GM21576 (cell line): ENCODE measurements around the gene BRD7.
A peak's percentile ranks its signal among the peaks of the same experiment; 100 is the strongest.
"Not testable (repeated sequence)": the region's sequence is repeated elsewhere in the genome, so short reads cannot be mapped to it uniquely, and the experiment has no call there.

Experiments
- ATAC-seq: cut with Tn5 transposase; IDR thresholded peaks from one replicate; pipeline ENCODE4 v1.9.1; 2021; ENCODE audit warnings: mild to moderate bottlenecking, moderate library complexity; ENCODE audit not compliant: unreplicated experiment

Gene BRD7

DNA sequence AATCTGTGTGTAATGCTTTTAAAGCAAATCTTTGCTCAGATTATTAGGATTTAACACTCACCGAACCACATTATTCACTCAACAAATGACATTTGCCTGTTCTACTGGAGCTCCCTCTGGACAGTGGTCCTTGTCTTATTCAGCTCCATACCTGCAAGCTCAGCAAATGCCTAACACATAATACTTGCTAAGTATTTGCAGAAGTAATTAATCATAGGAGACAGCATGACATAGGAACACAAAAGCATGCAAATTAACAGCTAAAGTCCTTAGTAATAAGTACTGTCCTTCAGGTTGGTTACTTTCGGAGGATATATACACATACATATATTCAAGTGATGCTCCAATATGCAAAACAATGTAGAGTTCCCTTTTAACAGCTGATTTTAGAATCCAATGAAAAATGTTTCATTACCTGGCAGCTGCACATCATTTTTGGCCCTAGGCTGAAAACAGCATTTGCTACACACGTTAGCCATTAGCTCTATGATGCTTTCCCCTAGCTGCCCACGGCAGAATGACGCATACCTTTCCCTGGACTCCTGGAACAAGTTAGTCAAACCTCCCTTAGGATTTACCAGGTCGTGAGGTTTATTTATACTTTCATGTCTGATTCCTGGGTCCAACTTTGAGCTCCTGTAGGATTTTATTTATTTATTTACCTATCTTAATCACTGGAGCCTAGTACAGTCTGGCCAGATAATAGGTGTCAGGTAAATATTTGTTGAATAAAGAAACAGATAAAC is 8.6 kb downstream of the BRD7 start:
- no peak for ATAC-seq

DNA sequence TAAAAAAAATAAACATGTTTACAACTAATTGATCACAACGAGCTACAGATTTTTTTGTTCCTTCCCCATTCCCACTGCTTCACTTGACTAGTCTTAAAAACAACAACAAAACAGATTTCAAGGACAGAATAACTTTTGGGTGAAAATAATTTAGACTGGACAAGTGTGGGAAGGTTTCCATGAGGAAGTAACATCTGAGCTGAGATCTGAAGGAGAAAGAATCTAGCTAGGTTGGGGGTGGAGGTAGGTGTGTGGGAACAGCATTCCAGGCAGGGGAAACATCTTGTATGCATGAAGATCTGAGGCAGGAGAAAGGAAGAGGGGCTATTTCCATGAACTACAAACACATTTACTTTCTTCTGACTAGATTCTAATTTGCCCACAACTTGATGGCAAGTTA is 9.2 kb downstream of the BRD7 start:
- no peak for ATAC-seq

DNA sequence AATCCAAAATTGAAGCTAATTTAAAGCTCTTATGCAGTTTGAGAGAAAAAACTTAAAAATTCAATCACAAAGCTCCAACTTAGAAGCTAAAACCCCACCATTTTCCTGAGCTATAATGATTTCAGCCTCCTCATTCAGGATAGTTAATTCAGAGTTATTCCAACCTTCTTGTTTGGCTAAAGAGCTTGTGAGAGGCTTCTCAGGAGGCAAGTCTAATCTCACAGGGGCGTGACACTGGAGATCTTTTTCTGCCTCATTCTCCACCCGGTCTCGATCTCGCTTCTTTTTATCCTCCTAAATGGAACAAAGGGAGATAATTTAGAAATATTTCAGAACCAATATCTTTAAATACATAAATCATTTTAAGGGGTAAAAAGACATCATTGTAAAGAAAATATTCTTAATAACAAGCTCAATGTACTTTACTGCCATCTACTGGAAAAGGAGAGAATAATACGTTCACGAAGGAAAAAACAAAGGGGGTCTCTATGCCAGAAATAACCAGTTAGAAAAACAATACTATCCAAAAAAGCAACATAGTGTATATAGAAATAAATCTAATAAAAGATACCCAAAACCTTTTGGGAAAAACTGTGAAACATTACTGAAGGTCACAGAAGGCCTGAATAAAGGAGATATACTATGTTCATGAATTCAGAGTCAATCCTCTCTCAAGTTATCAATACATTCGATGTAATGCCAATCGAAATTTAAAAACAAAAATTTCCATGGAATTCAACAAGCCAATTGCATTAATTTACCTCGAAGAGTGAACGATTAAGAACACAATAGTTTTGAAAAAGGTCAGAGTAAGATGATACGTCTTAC is 13.9 kb downstream of the BRD7 start:
- ATAC-seq, result no peak

DNA sequence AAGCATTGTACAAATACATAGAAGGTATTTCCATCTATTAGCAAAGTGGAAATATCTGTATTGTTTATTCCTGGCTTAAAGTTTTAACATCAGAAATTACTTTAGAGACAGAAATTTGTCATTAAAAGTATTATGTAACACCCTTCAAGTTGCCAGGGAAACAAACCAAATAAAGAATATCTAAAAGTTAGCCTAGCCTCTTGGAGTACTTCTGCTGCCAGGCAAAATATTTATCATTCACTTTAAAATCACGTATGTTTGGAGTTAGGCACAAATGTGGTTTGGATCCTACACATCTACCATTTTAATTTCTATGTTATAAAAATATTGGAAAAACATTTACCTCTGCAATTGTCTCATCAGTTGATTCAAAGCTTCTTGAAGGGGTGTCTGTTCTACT is 14.7 kb downstream of the BRD7 start:
- ATAC-seq, result no peak

DNA sequence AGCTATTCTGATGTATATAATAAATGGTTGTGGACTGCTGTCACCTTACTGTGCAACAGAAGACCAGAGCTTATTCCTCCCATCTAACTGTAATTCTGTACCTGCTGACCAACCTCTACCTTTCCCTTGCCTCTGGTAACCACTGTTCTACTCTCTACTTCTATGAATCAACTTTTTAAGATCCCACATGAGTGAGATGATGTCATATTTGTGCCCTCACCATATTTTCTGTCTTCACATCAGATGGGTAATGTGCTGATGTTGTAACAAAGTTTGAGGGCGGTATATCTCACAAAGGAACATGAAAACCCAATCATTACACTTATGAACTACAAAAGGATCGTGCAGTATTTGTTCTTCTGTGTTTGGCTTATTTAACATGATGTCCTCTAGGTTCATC is 16.8 kb downstream of the BRD7 start:
- no peak for ATAC-seq

DNA sequence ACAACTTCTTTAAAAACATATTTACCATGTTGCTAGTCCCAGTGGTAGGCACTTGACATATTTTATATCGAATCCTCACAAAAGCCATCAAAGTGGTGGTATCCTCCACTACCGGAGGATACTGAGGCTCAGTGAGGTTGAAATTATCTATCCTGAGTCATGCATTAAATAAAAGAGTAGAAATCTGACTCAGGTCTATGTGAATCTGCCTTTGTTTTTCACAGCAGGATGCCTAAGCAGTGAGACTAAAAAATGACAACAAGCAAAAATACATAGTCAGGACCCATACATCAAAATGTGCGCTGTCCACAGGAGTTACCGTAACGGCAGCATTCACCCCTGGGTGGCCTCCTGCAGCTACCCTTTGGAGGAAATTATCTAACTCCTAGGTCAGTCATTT is 17.7 kb downstream of the BRD7 start:
- no peak for ATAC-seq

DNA sequence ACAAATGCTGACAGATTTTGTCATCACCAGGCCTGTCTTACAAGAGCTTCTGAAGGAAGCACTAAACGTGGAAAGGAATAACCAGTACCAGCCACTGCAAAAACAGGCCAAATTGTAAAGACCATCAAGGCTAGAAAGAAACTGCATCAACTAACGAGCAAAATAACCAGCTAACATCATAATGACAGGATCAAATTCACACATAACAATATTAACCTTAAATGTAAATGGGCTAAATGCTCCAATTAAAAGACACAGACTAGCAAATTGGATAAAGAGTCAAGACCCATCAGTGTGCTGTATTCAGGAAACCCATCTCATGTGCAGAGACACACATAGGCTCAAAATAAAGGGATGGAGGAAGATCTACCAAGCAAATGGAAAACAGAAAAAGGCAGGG is 23.6 kb downstream of the BRD7 start:
- not testable (repeated sequence) for ATAC-seq

DNA sequence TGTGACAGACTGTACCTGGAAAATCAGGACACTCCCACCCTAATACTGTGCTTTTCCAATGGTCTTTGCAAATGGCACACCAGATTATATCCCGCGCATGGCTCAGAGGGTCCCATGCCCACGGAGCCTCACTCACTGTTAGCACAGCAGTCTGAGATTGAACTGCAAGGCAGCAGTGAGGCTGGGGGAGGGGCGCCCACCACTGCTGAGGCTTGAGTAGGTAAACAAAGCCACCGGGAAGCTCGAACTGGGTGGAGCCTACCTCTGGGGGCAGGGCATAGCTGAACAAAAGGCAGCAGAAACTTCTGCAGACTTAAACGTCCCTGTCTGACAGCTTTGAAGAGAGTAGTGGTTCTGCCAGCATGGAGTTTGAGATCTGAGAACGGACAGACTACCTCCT is 25.2 kb downstream of the BRD7 start:
- not testable (repeated sequence) for ATAC-seq

DNA sequence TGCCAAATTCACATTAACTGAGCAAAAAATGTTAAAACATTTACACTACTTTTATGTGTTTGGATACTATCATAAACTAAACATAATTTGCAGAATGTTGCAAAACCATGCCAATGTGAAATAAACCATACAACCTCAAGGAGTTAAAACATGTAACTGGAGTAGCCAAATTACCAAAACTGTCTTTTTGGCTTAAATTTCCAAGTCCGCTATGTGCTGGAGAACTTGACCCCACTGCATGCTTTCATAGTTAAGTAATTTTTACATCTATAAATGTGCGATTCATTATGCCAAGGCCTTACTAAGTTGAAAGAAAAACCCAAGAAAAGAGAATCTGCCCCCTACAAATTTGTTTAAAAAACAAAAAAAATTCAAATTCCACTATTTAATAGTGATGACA is 28.2 kb downstream of the BRD7 start:
- ATAC-seq, result no peak

DNA sequence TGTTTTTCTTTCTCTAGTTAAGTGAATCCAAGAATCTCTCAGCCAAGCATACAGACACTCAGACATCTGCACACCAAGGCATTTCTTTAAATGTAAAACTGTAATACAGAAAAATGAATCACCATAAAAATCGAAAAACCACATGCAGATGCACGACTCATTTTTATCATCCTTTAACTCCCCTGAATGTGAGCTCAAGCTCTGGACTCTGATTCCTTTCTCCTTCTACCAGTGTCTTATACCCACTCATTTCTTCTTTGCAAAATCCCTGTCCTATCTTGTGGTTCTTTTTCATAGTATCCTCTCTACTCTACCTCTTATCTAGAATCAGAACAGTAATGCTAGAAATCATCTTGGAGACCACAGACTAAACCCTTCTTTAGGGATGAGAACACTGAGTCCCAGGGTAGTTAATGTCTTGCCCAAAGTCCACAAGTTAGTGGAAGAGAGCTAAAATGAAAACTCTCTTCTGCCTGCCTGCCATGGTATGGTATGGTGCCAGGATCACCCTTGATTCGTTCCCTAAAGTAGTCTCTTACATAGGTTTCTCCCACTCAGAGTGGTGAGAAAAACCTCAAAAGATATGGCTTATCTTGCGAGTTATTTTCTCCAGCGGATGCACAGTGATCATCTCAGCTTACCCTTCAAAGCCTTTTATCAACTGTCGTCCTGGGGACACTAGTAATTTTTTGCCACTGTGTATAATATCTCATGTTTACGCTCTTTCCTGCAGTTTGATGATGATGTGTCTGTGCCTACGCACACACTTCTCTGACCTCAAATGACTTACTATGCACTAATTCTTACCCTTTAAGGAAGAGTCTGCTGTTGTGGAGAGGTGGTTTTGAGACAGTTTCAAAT is 30.2 kb downstream of the BRD7 start:
- no peak for ATAC-seq

DNA sequence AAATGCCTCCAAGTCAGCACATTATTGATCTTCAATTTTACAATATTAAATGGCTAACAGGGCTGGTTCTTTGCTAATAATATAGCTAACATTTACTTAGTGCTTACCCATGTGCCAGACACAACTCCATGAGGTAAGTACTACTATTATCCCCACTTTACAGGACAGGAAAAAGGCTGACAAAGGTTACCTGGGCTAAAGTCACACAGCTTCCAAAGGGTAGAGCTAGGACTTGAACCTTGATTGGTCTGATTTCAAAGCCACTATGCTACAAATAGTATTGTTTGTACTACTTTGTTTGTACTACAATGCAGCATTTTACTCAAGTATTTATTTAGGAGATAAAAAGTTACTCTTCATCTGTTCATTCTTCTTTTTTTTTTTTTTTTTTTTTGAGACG is 31.9 kb downstream of the BRD7 start:
- ATAC-seq, result no peak

DNA sequence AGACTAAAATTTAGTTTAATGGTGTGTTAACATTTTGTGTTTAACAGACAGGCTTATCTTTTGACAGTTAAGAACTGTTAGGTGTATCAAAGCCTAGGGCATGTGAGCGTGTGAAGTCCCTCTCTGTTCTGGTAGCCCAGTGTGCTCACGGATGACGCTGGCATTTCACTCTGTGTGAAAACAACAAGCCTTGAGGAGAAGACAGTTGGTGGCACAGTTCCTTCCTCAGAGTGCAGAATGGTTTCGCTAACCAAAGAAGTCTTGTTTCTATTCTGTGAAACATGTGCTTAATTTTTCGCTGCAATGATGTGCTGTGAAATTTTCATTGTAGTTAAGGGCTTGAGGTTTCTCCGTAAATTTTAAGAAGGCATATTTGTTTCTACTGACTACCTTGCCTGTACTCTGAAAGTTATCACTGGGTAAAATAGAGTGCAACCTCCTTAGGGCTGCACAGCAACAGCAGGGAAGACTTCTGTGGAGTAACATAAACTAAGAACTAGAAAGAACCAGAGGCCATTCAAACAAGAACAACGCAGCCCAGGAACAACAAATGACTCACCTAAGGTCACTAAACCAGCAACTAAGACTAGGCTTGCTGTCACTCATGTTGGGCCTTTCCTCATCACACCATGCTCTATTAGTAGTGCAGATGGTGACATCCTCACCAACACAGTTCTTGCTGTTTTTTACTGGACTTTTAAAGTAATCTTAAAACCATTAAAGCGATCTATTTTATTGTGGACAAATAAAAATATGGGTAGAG is 33.4 kb downstream of the BRD7 start:
- ATAC-seq, result peak; percentile 82

DNA sequence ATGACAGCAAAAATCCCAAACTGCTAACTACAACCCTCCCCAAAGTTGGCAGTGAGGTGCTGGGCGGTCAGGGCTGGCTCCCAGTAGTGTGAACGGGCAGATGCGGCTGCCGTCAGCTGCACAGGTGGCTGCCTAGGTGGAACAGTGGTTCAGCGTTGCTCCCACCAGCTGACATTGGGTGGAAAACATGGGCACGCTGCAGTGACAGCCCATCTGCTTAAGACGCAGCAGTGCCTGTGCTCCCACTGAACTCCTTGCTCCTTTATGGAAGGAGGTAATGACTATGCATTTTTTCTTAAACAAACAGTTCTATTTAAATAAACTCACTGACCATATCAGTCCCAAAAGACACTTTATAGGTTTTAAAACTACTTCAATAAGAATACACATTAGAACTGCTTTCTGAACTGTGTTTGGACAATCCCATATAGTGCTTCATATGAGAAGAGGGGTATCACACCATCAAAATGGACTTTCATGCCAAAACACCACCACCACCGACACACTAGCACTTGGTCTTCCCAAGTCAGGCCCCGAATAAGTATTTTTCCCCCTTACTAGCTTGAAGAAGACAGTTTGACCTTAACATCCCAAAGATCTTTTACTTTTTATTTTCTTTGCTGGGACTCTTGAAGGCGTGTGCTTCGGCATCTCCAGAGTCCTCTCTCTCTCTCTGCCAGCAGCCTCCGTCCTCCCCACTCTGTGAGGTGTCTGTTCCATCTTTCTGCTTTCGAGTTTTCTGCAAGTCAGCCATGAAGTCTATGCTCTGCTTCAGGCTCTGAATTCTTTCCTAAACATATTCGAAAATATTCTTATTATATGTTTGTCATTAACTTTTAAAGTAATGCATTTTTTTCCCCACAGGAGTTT is 34.4 kb downstream of the BRD7 start:
- no peak for ATAC-seq

DNA sequence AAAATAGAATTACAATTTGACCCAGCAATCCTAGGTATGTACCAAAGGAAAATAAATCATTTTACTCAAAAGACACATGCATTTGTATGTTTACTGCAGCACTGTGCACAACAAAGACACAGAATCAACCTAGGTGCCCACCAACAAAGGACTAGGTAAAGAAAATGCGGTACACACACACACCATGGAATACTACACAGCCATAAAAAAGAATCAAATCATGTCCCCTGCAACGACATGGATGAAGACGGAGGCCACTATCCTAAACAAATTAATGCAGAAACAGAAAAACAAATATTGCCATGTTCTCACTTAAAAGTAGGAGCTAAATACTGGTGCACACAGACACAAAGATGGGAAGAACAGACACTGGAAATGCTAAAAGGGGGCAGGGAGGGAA is 36.2 kb downstream of the BRD7 start:
- no peak for ATAC-seq

DNA sequence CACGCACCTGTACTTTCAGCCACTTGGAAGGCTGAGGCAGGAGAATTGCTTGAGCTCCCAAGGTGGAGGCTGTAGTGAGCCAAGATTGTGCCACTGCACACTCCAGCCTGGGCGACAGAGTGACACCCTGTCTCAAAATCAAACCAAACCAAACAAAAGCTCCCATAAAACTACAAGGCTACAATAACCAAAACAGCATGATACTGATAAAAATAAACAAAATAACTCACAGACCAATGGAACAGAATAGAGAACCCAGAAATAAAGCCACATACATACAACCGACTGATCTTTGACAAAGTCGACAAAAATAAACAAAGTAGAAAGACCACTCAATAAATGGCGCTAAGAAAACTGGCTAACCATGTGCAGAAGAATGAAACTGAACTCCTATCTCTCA is 37.2 kb downstream of the BRD7 start:
- ATAC-seq, result no peak

DNA sequence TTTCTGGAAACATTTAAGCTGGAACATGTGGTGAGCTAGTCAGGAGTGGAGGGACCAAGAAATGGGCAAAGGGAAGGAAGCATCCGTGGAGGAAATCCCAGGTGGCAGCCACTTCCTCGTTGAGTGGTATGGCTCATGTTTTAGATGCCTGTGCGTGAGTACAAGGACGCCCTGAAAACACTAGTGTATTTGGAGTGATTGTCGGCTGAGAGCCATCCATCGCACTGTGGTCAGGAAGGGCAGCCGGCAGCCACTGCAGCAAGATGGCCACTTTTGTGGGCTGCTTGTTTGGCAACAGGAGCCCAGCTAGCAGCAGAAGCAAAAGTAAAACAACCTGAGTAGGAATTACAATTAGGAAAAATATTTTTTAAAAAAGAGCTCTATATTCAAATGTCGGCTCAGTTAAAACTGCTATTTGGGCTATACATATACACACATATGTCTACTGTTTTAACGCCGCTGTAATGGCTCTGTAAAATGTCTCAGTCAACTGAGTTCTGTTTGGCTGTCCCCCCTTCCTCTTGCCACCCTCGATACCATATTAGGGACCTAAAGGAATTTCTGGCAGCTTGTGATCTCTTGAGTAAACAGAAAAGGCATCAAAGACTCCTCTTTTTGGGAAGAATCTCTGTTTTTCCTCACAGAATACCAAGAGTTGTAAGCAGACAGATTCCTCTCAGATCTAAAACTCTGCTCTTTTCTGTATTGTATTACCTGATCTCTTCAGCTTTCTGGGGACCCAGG is 39.2 kb downstream of the BRD7 start:
- no peak for ATAC-seq

DNA sequence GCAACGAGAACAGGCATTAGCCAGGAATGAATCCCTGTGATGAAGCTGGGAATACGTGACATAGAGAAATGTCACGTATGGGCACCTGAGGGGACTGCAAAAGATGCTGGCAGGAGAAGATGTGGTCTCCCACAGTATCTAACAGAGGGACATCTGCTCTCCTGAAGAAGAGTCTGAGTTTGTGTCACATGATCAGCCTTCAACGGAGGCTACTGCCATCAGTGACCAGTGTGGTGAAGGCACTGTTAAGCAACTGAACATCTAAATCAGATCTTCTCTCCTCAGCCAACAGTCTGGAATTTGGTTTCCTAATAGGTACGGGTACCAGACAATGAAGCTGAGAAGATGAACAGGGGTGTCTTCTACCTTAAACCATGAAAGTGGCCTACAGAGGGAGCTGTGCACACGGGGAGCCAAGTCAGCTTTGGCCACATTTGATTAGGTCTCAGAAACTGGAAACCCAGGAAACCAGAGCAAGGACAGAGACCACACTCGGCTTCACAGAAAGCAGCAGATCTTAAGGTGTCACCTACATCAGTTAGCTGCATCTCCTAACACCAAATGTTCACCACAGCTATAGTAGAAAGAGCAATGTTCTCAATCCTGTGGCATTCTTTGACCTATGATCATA is 41.8 kb downstream of the BRD7 start:
- ATAC-seq, result peak; percentile 70

DNA sequence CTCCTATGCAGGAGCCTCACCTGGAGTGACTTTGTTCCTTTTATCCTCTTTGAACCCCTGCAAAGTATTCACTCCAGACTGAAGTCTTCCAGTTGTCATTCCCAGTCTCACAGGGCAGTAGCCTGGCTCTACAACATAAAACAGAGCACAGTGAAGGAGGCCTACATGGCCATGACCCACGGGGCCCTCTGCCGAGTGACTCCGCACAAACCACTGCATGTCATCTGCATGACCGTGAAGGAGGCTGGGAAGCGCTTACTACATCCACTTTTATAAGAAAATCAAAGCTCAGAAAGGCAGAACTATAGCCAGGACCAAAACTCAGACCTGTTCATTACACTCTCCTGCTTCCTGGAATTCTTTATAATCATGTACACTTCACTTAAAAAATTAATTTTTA is 42.5 kb downstream of the BRD7 start:
- ATAC-seq, result no peak

DNA sequence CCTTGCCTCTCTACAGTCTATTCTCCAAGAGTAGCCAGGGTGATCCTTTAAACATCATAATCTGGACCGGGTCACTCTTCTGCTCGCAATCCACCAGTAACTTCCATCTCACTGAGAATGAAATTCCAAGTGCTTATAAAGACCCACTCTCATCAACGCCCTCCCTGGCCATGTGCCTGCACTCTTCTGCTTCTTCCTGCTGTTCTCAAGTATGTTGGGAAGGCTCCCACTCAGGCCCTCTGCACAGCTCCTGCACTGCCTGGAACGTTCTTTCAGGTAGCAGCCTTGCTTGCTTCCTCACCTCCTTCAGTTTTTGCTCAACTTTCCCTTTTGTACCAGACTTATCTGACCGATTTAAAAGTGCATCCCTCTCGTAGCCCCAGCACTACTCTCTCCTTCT is 44.4 kb downstream of the BRD7 start:
- ATAC-seq, result no peak
